CD4-positive, CD25-positive, alpha-beta regulatory T cell (primary cell): ENCODE measurements around the gene OCSTAMP. TPM values are rescaled to one million over a fixed set of nuclear protein-coding genes. Genes with fewer than 3 reads are reported as not detected.

ENCODE experiments used
- ATAC-seq, 2 donors: fragments of 150-1000 bp; cut with Tn5 transposase; one replicate each; pipeline ENCODE4 v1.10.0; 2021; ENCODE audit warnings: low read depth in 2 of 2, moderate number of reproducible peaks in 2 of 2, moderate library complexity in 1 of 2
- DNase-seq, 3 donors: peaks; one replicate each; pipeline versions ENCODE4 v3.0.0 to v3.0.0-alpha.2; 2012 to 2022; ENCODE audit warnings: mixed read lengths in 1 of 3
- H3K27ac ChIP-seq: one replicate; pipeline ENCODE4 v1.7.0; 2013; ENCODE audit warnings: mild to moderate bottlenecking, low read length; ENCODE audit not compliant: insufficient read depth, poor library complexity, severe bottlenecking
- H3K27me3 ChIP-seq: one replicate; pipeline ENCODE4 v1.7.0; 2013; ENCODE audit warnings: low read length; ENCODE audit not compliant: control insufficient read depth, insufficient read depth
- H3K36me3 ChIP-seq: one replicate; pipeline ENCODE4 v1.7.0; 2013; ENCODE audit warnings: mild to moderate bottlenecking, low read length, moderate library complexity; ENCODE audit not compliant: control insufficient read depth, insufficient read depth
- H3K4me1 ChIP-seq: 2 replicates; pipeline ENCODE4 v1.7.0; 2013; ENCODE audit warnings: mild to moderate bottlenecking, low read length; ENCODE audit not compliant: insufficient read depth, control insufficient read depth, poor library complexity, severe bottlenecking
- H3K4me3 ChIP-seq: one replicate; pipeline ENCODE4 v1.7.0; 2013; ENCODE audit warnings: low read depth, mild to moderate bottlenecking, low read length, moderate library complexity
- H3K9me3 ChIP-seq, 2 experiments: 1 replicate in 1 of 2; 2 replicates in 1 of 2; pipeline ENCODE4 v1.7.0; 2013; ENCODE audit warnings: low read length in 2 of 2, mild to moderate bottlenecking in 1 of 2, moderate library complexity in 1 of 2; ENCODE audit not compliant: control insufficient read depth in 2 of 2
- H3K27ac Mint-ChIP-seq, 3 donors: one replicate each; pipeline ENCODE4 v1.8.0; 2020 to 2022; ENCODE audit warnings: mild to moderate bottlenecking in 3 of 3, mixed read lengths in 3 of 3, moderate library complexity in 2 of 3
- H3K27me3 Mint-ChIP-seq: one replicate; pipeline ENCODE4 v1.8.0; 2022; ENCODE audit warnings: mild to moderate bottlenecking, mixed read lengths
- H3K36me3 Mint-ChIP-seq: one replicate; pipeline ENCODE4 v1.8.0; 2020; ENCODE audit warnings: mixed read lengths
- H3K4me1 Mint-ChIP-seq, 4 donors: one replicate each; pipeline ENCODE4 v1.8.0; 2020 to 2022; ENCODE audit warnings: mixed read lengths in 4 of 4, mild to moderate bottlenecking in 1 of 4
- H3K4me3 Mint-ChIP-seq, 4 donors: one replicate each; pipeline ENCODE4 v1.8.0; 2020 to 2022; ENCODE audit warnings: mild to moderate bottlenecking in 4 of 4, mixed read lengths in 4 of 4, moderate library complexity in 3 of 4
- H3K9me3 Mint-ChIP-seq, 7 donors: one replicate each; pipeline ENCODE4 v1.8.0; 2020 to 2022; ENCODE audit warnings: mixed read lengths in 7 of 7, mild to moderate bottlenecking in 3 of 7, moderate library complexity in 2 of 7
- polyA plus RNA-seq, 4 donors: library from polyadenylated mRNA; unstranded; fragments of 300-500 nt; fragmentation: Illumina TruSeq; gene quantifications; one replicate each; pipeline ENCODE4 v1.2.3, GENCODE V29; 2021
- total RNA-seq: library from RNA; stranded (reverse); gene quantifications from one replicate; pipeline ENCODE4 v1.2.3, GENCODE V29; 2022

The OCSTAMP gene
- total and polyA plus RNA-seq, 5 donors from 2014 or later, result not detected

DNA sequence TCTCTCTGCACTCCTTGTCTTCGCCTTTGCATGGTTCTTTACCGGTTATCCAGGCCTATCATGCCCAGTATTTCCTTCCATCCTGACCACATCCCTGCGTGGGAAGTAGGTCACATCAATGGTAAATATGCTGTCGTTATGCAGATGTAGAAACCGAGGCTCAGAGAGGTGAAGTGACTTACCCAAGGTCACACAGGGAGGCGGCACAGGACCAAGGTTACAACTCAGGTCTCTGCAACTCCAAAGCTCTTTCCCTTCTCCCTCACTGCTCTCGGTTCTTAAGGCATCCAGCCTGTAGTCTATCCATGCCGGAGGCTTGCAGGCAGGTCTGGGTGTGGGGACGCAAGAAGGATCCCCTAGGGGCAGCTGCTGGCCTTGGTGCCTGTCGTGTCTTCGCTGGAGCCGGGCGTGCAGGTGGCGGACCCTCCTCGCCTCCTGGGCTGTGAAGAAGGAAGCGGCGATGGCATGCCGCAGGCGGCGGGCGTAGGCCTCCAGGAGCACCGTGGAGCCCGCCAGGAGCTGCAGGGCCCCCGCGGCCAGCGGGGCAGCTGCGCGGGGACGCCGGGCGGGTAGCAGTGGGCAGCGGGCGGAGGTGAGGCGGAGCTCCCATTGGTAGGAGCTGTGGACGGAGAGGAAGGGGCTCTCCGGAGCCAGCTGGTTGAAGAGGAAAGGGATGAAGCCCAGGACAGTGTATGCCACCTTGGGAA, 9.1 kb downstream of the OCSTAMP start:
- ATAC-seq, result no peak
- peaks cover 0 to 5% (median 2%) of the 10 kb centered on the region in 4 donors for H3K4me1 Mint-ChIP-seq
- Histone ChIP-seq H3K4me3 (no peak overlapping the region), H3K27ac (no peak overlapping the region), H3K9me3 (no peaks in the 10 kb centered on the region), H3K4me1 (peaks cover 10% of the 10 kb centered on the region), H3K36me3 (no peaks in the 10 kb centered on the region), H3K27me3 (peaks cover 6% of the 10 kb centered on the region)
- DNase-seq, result no peak
- no peak overlapping the region for H3K27ac Mint-ChIP-seq
- H3K4me3 Mint-ChIP-seq, result no peak overlapping the region
- H3K36me3 Mint-ChIP-seq, result no peaks in the 10 kb centered on the region
- peaks cover 0 to 3% (median 0%) of the 10 kb centered on the region in 7 donors for H3K9me3 Mint-ChIP-seq
- H3K27me3 Mint-ChIP-seq, result peaks cover 13% of the 10 kb centered on the region

DNA sequence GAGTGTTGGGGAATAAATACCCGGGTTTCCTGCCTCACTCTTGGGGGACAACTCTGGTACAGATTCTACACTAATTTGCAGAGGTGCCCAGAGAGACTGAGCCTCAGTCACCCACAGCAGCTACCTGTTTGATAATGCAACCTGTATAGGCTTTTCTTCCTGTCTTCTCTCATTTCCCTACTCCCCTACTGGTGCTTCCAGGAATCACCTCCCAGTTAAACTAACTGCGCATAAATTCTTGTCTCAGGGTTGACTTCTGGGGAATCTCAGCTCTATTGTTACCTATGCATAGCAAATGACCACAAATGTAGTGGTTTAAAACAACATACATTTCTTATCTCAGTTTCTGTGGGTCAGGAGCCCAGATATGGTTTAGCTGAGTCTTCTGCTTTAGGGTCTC, 11.3 kb downstream of the OCSTAMP start:
- Histone ChIP-seq H3K27ac (no peak overlapping the region), H3K4me1 (no peaks in the 10 kb centered on the region), H3K4me3 (no peak overlapping the region), H3K27me3 (peaks cover 6% of the 10 kb centered on the region), H3K36me3 (no peaks in the 10 kb centered on the region), H3K9me3 (no peaks in the 10 kb centered on the region)
- DNase-seq, result no peak
- no peak overlapping the region for H3K4me3 Mint-ChIP-seq
- no peaks in the 10 kb centered on the region for H3K4me1 Mint-ChIP-seq
- peaks cover 0 to 3% (median 0%) of the 10 kb centered on the region in 7 donors for H3K9me3 Mint-ChIP-seq
- H3K27ac Mint-ChIP-seq, result no peak overlapping the region
- peaks cover 13% of the 10 kb centered on the region for H3K27me3 Mint-ChIP-seq
- ATAC-seq, result no peak
- no peaks in the 10 kb centered on the region for H3K36me3 Mint-ChIP-seq

DNA sequence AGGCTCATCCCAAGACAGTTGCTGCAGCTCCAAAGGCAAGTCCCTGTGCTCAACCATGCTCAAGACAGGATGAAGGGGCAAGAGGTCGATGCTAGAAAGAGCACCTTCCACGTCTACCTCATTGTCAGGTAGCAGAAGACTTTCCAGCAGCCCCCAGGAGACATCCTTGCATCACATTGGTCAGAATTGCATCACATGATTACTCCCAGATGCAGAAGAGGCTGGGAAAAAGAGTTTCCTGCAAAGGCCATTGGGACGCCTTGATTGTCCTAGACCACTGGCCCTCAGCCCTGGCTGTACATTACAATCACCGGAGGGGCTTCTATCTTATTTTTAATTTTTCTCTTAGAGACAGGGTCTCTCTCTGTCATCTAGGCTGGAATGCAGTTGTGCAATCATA, 19.8 kb downstream of the OCSTAMP start:
- Histone ChIP-seq H3K27ac (no peak overlapping the region), H3K4me3 (no peak overlapping the region), H3K9me3 (no peaks in the 10 kb centered on the region), H3K36me3 (no peaks in the 10 kb centered on the region), H3K4me1 (no peaks in the 10 kb centered on the region), H3K27me3 (peaks cover 5% of the 10 kb centered on the region)
- peaks cover 9% of the 10 kb centered on the region for H3K27me3 Mint-ChIP-seq
- H3K4me3 Mint-ChIP-seq, result no peak overlapping the region
- ATAC-seq, result no peak
- DNase-seq, result no peak
- H3K9me3 Mint-ChIP-seq, result peaks cover 0 to 2% (median 0%) of the 10 kb centered on the region in 7 donors
- peaks cover 0 to 2% (median 0%) of the 10 kb centered on the region in 4 donors for H3K4me1 Mint-ChIP-seq
- H3K27ac Mint-ChIP-seq, result no peak overlapping the region
- H3K36me3 Mint-ChIP-seq, result no peaks in the 10 kb centered on the region

DNA sequence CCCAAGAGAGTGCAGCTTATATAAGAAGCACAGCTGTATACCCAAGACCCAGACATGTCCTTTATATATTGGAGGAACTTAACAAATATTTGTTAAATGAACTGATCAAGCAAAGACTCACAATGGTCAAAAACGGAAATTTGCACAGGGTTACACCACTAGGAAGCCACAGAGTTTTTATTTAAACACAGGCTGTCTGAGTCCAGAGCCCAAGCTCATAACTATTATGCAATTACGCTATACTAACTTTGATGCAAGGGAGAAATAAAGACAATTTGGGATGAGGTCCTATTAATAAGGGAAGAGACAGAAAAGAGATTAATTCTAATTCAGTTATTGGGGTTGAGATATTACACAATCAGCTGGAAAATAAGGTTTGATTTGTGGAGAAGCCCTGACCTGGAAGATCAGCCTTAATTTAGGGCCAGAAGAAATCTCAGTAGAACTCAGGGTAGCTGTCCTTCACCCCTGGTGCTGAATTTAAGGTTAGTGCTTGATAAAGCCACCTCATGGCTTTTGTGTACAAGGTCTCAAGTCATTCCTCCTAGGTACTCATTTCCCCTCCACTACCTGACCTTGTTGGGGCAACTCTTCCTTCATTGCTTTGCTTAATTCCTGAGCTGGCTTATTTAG, 26.6 kb downstream of the OCSTAMP start:
- Histone ChIP-seq H3K4me1 (no peaks in the 10 kb centered on the region), H3K27ac (no peak overlapping the region), H3K9me3 (no peaks in the 10 kb centered on the region), H3K36me3 (no peaks in the 10 kb centered on the region), H3K4me3 (no peak overlapping the region), H3K27me3 (peaks cover 4% of the 10 kb centered on the region)
- DNase-seq (peak in 1 of 3 donors; percentile 8), ATAC-seq (no peak)
- H3K9me3 Mint-ChIP-seq, result peaks cover 0 to 2% (median 2%) of the 10 kb centered on the region in 7 donors
- H3K27ac Mint-ChIP-seq, result no peak overlapping the region
- no peaks in the 10 kb centered on the region for H3K36me3 Mint-ChIP-seq
- no peak overlapping the region for H3K4me3 Mint-ChIP-seq
- peaks cover 4% of the 10 kb centered on the region for H3K27me3 Mint-ChIP-seq
- peaks cover 0 to 2% (median 0%) of the 10 kb centered on the region in 4 donors for H3K4me1 Mint-ChIP-seq

DNA sequence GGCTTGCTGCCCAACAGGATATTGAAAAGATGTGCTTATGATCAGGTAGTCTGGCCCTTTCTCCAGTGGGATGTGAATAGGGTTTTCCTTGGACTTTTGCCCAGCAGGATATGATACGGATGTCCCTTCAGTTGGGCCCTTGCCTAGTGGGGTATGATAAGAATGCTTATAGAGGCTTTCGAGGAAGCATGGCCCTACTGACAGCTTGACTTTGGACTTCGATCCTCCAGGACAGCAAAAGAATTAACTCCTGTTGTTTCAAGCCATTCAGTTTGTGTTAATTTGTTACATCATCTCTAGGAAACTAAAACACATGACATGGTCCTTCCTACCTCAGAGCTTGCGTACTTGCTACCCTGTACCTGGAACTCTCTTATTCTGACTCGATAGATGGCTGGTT, 27.3 kb downstream of the OCSTAMP start:
- Histone ChIP-seq H3K36me3 (no peaks in the 10 kb centered on the region), H3K9me3 (no peaks in the 10 kb centered on the region), H3K4me1 (no peaks in the 10 kb centered on the region), H3K27me3 (peaks cover 3% of the 10 kb centered on the region), H3K4me3 (no peak overlapping the region), H3K27ac (no peak overlapping the region)
- Mint-ChIP-seq H3K9me3 (peaks cover 0 to 2% (median 2%) of the 10 kb centered on the region in 7 donors), H3K4me3 (no peak overlapping the region), H3K4me1 (no peaks in the 10 kb centered on the region), H3K27ac (no peak overlapping the region), H3K36me3 (no peaks in the 10 kb centered on the region), H3K27me3 (peaks cover 5% of the 10 kb centered on the region)
- ATAC-seq (no peak), DNase-seq (no peak)

DNA sequence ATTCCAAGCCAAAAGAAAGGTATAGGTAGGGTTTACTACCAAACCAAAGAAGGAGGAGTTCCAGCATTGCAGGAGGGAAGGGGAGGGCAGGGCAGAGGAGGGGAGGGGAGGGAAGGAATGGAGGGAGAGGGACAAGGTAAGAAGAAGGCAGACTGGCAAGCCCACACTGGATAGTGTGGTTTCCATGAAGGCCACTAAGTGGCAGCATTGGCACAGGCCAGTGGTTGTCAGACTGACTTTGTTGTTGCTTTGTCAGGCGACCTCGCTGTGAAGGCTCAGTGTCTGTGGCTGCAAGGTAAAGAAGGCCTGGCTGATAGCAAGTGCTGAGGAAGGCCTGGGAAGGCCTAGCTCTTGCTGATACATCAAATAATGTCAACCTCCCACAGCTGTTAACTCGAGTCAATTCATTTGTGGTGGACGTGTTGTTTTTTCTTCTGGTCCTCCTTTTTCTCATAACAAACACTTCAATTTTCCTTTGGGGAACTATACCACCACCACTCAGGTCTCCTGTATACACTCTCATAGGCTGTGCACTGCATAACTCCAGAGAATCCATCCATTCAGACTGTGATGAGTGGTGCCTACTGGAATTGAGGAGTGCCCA, 29.4 kb downstream of the OCSTAMP start:
- H3K9me3 ChIP-seq, result no peaks in the 10 kb centered on the region
- no peak overlapping the region for H3K27ac ChIP-seq
- no peak overlapping the region for H3K4me3 ChIP-seq
- DNase-seq, result peak in 2 of 3 donors; percentile 10 to 55
- Mint-ChIP-seq H3K4me1 (peaks cover 0 to 4% (median 0%) of the 10 kb centered on the region in 4 donors), H3K36me3 (no peaks in the 10 kb centered on the region), H3K4me3 (no peak overlapping the region), H3K27me3 (peaks cover 12% of the 10 kb centered on the region), H3K9me3 (peaks cover 0 to 2% (median 0%) of the 10 kb centered on the region in 7 donors), H3K27ac (no peak overlapping the region)
- H3K4me1 ChIP-seq, result no peaks in the 10 kb centered on the region
- ATAC-seq, result peak in 1 of 2 donors; percentile 53
- H3K27me3 ChIP-seq, result no peaks in the 10 kb centered on the region
- no peaks in the 10 kb centered on the region for H3K36me3 ChIP-seq

DNA sequence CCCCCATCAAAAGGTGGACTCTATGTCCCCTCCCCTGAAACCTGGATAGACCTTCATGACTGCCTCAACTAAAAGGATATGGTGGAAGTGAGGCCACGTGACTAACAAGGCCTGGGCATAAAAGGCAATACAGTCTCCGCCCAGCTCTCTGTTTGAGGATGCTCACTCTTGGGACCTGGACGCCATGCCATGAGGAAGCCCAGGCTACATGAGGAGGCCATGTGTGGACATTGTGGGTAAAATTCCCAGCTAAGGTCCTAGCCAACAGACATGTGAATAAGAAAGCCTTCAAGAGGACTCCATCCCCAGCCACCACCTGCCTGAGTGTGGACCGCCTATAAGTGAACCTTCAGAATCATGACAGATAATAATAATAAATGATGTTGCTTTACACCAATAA, 29.9 kb downstream of the OCSTAMP start:
- DNase-seq, result no peak
- H3K27ac ChIP-seq, result no peak overlapping the region
- no peaks in the 10 kb centered on the region for H3K36me3 Mint-ChIP-seq
- no peak overlapping the region for H3K27ac Mint-ChIP-seq
- no peaks in the 10 kb centered on the region for H3K36me3 ChIP-seq
- no peaks in the 10 kb centered on the region for H3K27me3 ChIP-seq
- ATAC-seq, result no peak
- H3K9me3 ChIP-seq, result no peaks in the 10 kb centered on the region
- H3K4me1 ChIP-seq, result no peaks in the 10 kb centered on the region
- H3K9me3 Mint-ChIP-seq, result peaks cover 0 to 2% (median 0%) of the 10 kb centered on the region in 7 donors
- H3K27me3 Mint-ChIP-seq, result peaks cover 13% of the 10 kb centered on the region
- no peak overlapping the region for H3K4me3 Mint-ChIP-seq
- peaks cover 0 to 4% (median 0%) of the 10 kb centered on the region in 4 donors for H3K4me1 Mint-ChIP-seq
- no peak overlapping the region for H3K4me3 ChIP-seq
